GM23248 (cell line): ENCODE results near the gene PPP2R5C.

ENCODE experiments used
- EZH2 ChIP-seq: fragments of 200-600 bp; sonication (generic); IDR thresholded peaks from 2 replicates; pipeline ENCODE4 v1.6.1; 2018; ENCODE audit warnings: antibody characterized with exemption, mild to moderate bottlenecking; ENCODE audit not compliant: insufficient read depth, poor library complexity, severe bottlenecking
- EZH2phosphoT487 ChIP-seq: fragments of 200-600 bp; sonication (generic); IDR thresholded peaks from 2 replicates; pipeline ENCODE4 v1.6.1; 2018; ENCODE audit warnings: antibody characterized with exemption, moderate library complexity, mild to moderate bottlenecking, low read depth; ENCODE audit not compliant: insufficient read depth

DNA sequence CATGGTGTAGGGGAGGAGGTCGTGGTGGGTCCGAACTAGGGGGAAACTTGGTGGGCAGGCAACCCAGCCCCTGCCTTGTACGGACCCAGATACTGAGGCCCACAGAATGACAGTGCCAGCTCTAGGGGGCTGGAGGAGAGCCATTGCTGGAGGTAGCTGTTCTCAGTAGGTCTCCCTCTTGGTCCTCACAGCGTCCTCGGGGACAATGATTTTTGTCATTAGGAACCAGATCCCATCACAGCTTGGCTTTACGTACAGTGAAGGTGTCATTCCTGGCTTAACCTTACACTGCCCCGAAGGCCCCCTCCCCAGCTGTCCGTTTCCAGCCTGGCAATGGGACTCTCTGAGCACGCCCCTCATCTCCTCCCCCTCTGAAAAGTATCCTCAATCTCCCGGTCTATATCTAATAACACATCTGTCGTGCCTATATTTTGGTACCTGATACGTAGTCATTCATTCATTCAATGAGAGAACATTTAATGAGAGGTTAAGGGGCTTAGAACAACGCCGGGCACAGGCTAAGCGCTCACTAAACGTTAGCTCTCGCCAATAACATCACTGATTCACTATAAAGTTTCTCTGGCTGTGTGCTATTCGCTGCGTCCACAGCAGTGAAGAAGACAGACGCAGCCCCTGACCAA, 202.3 kb downstream of the PPP2R5C start:
- TF ChIP-seq EZH2phosphoT487 (no peak), EZH2 (no peak)
